ENCODE results near the gene KRTAP12-3. TPM values are rescaled to one million over a fixed set of nuclear protein-coding genes. Genes with fewer than 3 reads are reported as not detected.
"Not testable (repeated sequence)": the region's sequence is repeated elsewhere in the genome, so short reads cannot be mapped to it uniquely, and the experiment has no call there.

Gene KRTAP12-3
- total RNA-seq, 2 donors from 2014 or later = not detected

GRCh38 chr21:44626262-44626661 is 31.5 kb upstream of the KRTAP12-3 start:
- Histone ChIP-seq H3K4me3 (ENCODE audit: low read length) (no peak overlapping the region), H3K27ac (ENCODE audit: low read depth, low read length) (no peak overlapping the region), H3K9me3 (ENCODE audit: control insufficient read depth, low read length) (peaks cover 34% of the 10 kb centered on the region), H3K9ac (ENCODE audit: extremely low read depth, low read length, poor library complexity, severe bottlenecking) (no peak overlapping the region), H3K4me1 (ENCODE audit: control insufficient read depth, insufficient read depth, low read length) (no peaks in the 10 kb centered on the region), H3K36me3 (ENCODE audit: control insufficient read depth, insufficient read depth, low read length) (no peaks in the 10 kb centered on the region), H3K27me3 (ENCODE audit: control insufficient read depth, insufficient read depth, low read length, poor library complexity, severe bottlenecking) (no peaks in the 10 kb centered on the region)
- Mint-ChIP-seq H3K27ac (no peak overlapping the region), H3K9me3 (peaks cover 41% of the 10 kb centered on the region), H3K27me3 (ENCODE audit: insufficient read depth) (peaks cover 1% of the 10 kb centered on the region), H3K4me1 (no peaks in the 10 kb centered on the region), H3K4me3 (no peak overlapping the region), H3K36me3 (ENCODE audit: low read depth) (no peaks in the 10 kb centered on the region)
- no peak for TF ChIP-seq CTCF (conservative IDR thresholded peaks at IDR 0.05)
- DNase-seq = peak; percentile 30
- WGBS, 2 experiments (ENCODE audit: insufficient coverage in 1 of 2, insufficient read length in 1 of 2) = 83 to 95% methylated on average over 9 to 10 of the region's 10 CpGs

GRCh38 chr21:44626673-44627143 is 31.0 kb upstream of the KRTAP12-3 start, which contains the start of gene KRTAP10-9:
KRTAP10-9 (plus strand) TSS chr21:44627093; CDS start chr21:44627172, 79 bp downstream.
- no peak within 1 kb of the TSS for H3K9ac ChIP-seq (ENCODE audit: extremely low read depth, low read length, poor library complexity, severe bottlenecking)
- peaks cover 2% of the 10 kb centered on the region for H3K36me3 Mint-ChIP-seq (ENCODE audit: low read depth)
- no peak within 1 kb of the TSS for H3K4me3 ChIP-seq (ENCODE audit: low read length)
- H3K27ac Mint-ChIP-seq = no peak within 1 kb of the TSS
- peaks cover 34% of the 10 kb centered on the region for H3K9me3 ChIP-seq (ENCODE audit: control insufficient read depth, low read length)
- no peaks in the 10 kb centered on the region for H3K36me3 ChIP-seq (ENCODE audit: control insufficient read depth, insufficient read depth, low read length)
- no peak within 1 kb of the TSS for H3K27ac ChIP-seq (ENCODE audit: low read depth, low read length)
- H3K4me1 ChIP-seq (ENCODE audit: control insufficient read depth, insufficient read depth, low read length) = no peaks in the 10 kb centered on the region
- TF ChIP-seq CTCF (conservative IDR thresholded peaks at IDR 0.05) = no peak
- WGBS, 2 experiments (ENCODE audit: insufficient coverage in 1 of 2, insufficient read length in 1 of 2) = 86 to 100% methylated on average over 2 to 7 of the region's 7 CpGs
- H3K9me3 Mint-ChIP-seq = peaks cover 43% of the 10 kb centered on the region
- peak; percentile 29 for DNase-seq
- H3K27me3 Mint-ChIP-seq (ENCODE audit: insufficient read depth) = peaks cover 1% of the 10 kb centered on the region
- no peak within 1 kb of the TSS for H3K4me3 Mint-ChIP-seq
- H3K27me3 ChIP-seq (ENCODE audit: control insufficient read depth, insufficient read depth, low read length, poor library complexity, severe bottlenecking) = no peaks in the 10 kb centered on the region
- H3K4me1 Mint-ChIP-seq = no peaks in the 10 kb centered on the region

- DNase-seq, H3K4me3 Mint-ChIP-seq: not testable (repeated sequence)
- 87 to 88% methylated on average over 8 to 20 of the region's 20 CpGs for WGBS, 2 experiments (ENCODE audit: insufficient coverage in 1 of 2, insufficient read length in 1 of 2)
Observed at GRCh38 chr21:44627181-44627822, 30.4 kb upstream of the KRTAP12-3 start.

GRCh38 chr21:44627831-44628233 is 29.9 kb upstream of the KRTAP12-3 start:
- H3K4me1 ChIP-seq (ENCODE audit: control insufficient read depth, insufficient read depth, low read length); H3K9ac ChIP-seq (ENCODE audit: extremely low read depth, low read length, poor library complexity, severe bottlenecking); H3K4me1 Mint-ChIP-seq; H3K27ac ChIP-seq (ENCODE audit: low read depth, low read length); H3K36me3 Mint-ChIP-seq (ENCODE audit: low read depth); H3K4me3 ChIP-seq (ENCODE audit: low read length); H3K4me3 Mint-ChIP-seq; H3K27me3 Mint-ChIP-seq (ENCODE audit: insufficient read depth); H3K27me3 ChIP-seq (ENCODE audit: control insufficient read depth, insufficient read depth, low read length, poor library complexity, severe bottlenecking); H3K36me3 ChIP-seq (ENCODE audit: control insufficient read depth, insufficient read depth, low read length); H3K27ac Mint-ChIP-seq: not testable (repeated sequence)
- H3K9me3 ChIP-seq (ENCODE audit: control insufficient read depth, low read length) = peaks cover 35% of the 10 kb centered on the region
- WGBS, 2 experiments (ENCODE audit: insufficient coverage in 1 of 2, insufficient read length in 1 of 2) = 90 to 93% methylated on average over 3 to 15 of the region's 15 CpGs
- peaks cover 42% of the 10 kb centered on the region for H3K9me3 Mint-ChIP-seq
- DNase-seq = peak; percentile 44

More at GRCh38 chr21:44627181-44627822, 30.4 kb upstream of the KRTAP12-3 start:
- not testable (repeated sequence) for H3K4me1 ChIP-seq (ENCODE audit: control insufficient read depth, insufficient read depth, low read length); H3K36me3 ChIP-seq (ENCODE audit: control insufficient read depth, insufficient read depth, low read length); H3K27ac ChIP-seq (ENCODE audit: low read depth, low read length); H3K4me1 Mint-ChIP-seq; H3K27ac Mint-ChIP-seq; H3K4me3 ChIP-seq (ENCODE audit: low read length); H3K36me3 Mint-ChIP-seq (ENCODE audit: low read depth); H3K9ac ChIP-seq (ENCODE audit: extremely low read depth, low read length, poor library complexity, severe bottlenecking); H3K27me3 Mint-ChIP-seq (ENCODE audit: insufficient read depth); H3K27me3 ChIP-seq (ENCODE audit: control insufficient read depth, insufficient read depth, low read length, poor library complexity, severe bottlenecking)
- peaks cover 34% of the 10 kb centered on the region for H3K9me3 ChIP-seq (ENCODE audit: control insufficient read depth, low read length)
- peaks cover 44% of the 10 kb centered on the region for H3K9me3 Mint-ChIP-seq

All from endodermal cell (in vitro differentiated cells).